GM19468 (cell line): Measurements from ENCODE around the gene MYBPC2.

ENCODE experiments used
- ATAC-seq: cut with Tn5 transposase; IDR thresholded peaks from one replicate; pipeline ENCODE4 v1.9.1; 2021; ENCODE audit warnings: mild to moderate bottlenecking, moderate library complexity, moderate number of reproducible peaks; ENCODE audit not compliant: unreplicated experiment; ENCODE audit errors: extremely low read depth

Gene MYBPC2

DNA sequence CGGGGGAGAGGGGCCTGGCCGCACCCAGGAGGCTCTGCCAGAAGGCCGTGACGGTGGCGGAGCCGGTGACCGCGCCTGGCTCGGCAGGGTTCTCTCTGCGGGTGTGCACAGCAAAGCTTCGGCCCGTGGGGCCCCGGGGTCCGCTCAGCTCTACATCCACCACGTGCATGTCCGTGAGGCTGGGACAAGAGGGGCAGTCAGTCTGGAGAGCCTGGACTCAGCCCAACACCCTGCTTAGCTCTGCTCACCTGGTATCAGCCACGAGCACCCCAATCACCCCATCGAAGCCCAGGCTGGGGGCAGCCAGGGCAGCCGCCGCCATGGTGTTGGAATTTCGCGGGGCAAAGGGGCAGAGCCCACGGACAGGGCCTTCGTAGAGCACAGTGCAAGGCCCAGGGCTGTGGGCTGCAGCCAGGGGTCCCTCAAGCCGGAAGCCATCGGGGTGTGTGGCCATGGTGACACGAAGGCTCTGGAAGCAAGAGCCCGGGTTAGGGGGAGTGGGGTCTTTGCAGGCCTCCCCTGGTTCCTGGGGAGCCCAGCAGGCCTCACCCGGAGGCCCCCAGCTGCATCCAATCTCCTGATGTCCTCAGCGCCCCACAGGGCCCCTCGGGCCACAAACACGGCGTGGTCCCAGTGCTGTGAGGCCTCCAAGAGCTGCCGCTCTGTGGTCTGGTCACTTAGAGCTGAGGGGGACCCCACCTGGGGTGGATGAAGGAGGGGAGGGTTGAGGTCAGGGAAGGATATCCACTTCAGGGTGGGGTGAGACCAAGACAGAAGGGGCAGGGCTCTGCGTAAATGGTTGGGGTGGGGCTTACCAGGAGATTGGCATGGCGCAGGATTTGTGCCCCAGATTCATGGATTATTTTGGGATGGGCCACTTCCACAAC is 79.7 kb downstream of the MYBPC2 start:
- ATAC-seq: no peak

GRCh38 chr19:50512999-50513745 is 80.5 kb downstream of the MYBPC2 start:
- no peak for ATAC-seq

DNA sequence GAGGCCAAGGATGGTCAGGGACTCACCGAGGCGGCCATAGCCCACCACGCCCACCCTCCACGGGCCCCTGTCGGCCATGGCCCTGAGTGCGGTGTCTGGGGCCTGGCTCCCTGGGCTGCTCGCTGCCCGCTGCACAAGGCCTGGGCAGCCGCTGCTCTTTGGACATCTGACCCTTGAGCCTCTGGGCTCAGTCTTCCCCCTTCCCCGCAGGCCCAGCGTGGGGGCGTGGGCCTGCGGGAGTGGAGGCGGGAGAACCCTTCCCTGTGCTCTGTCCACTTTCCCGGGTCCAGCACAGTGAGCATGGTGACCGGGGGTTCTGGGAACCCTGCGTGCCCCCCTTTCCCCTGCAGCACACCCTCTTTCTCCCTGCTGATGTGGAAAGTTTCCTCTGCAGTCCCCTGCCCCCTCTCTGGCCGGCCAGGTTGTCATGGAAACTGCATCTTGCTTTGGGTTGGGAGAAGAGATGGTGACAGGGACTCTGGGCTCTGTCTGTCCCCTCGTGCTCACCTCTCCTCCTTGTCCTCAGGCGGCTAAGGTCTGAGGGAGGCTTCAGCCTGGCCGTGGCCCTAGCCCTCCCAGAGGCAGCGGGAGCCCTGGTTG is 81.2 kb downstream of the MYBPC2 start, which contains the start of gene ASPDH:
Gene ASPDH, minus strand, starts transcription at position 168 of the 600 bp plus-strand sequence. Its CDS starts 90 bp downstream, at position 78.
- ATAC-seq: no peak

DNA sequence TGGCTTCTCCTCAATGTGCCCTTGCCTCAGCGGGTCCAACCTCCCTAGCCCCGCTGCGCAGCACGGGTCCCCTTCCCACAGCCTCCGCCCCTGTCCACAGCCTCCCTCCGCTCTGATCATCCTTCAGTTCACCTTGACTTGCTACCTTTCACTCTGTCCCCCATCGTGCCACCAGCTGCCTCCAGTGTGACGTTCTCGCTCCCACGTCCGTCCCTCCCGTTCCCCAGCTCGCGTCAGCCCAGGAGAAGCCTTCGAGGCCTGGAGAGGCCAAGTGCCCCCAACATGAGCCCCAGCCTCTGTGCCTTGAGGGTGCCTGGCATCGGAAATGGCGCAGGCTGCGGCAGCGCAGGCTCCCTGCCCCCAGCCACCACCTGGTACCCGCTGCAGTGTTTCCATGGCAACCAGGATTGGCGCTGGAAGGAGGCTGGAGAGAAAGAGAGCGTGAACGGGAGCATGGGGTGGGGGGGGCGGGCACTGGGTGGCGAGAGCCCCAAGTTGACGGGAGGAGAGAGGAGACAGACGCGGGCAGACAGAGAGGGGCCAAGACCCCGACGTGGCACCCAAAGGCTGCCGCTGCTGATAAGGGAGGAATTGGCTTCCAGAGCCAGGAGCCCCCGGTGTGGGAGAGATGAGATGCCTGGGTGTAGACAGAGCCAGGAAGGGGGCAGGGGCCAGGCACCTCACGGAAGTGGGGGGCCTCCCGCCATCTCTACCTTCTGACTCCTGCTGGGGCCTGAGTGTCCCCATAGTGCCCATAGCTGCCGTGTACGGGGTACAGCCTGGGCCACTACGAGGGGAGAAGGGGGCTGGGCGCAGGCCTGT is 81.9 kb downstream of the MYBPC2 start:
- no peak for ATAC-seq

DNA sequence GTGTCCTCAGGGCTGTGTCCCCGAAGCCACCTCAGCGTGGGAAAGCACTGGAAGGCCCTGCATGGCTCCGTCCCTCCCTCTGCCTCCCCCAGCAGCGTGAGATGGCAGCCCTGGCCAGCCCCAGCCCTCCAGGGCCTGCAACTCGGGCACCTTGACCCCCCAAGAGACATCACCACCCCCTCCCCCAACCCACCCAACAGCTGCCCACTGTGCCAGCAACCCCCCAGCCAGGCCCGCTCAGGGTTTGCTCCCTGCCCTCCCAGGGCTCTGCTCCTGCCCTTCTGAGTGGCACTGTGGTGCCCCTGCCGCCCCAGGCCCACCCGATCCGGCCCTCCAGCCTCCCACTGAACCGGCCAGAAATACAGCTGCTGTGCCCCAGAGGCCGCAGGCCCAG is 82.5 kb downstream of the MYBPC2 start:
- no peak for ATAC-seq
